HepG2 (cell line): ENCODE results near the gene ARL5C. TPM values are rescaled to one million over a fixed set of nuclear protein-coding genes. Genes with fewer than 3 reads are reported as not detected.

Experiments
- ATAC-seq: fragments of 200-7000 bp; cut with Tn5 transposase; 3 replicates; pipeline ENCODE4 v1.9.1; 2020; ENCODE audit warnings: mild to moderate bottlenecking, moderate library complexity
- BruUV-seq: library from RNA; stranded (reverse); fragments of 400-500 nt; replicated peaks from 2 replicates; lab custom pipeline; 2021; lab: Mats Ljungman, UMichigan
- CTCF ChIA-PET: fragments of 300-600 bp; formaldehyde crosslinking; extraction: SDS; loops from one replicate; lab custom pipeline; 2021; ENCODE audit warnings: low total read pairs, inconsistent platforms, low intra/inter-chr PET ratio; lab: Yijun Ruan, JAX
- POLR2A ChIA-PET: fragments of 350-600 bp; sonication (Branson Sonifier 250); formaldehyde crosslinking; loops from one replicate; lab custom pipeline; 2020; ENCODE audit warnings: antibody characterized with exemption, inconsistent platforms; lab: Yijun Ruan, JAX
- DNase-seq: peaks from one replicate; pipeline ENCODE4 v3.0.0-alpha.2; 2015; ENCODE audit warnings: low spot score
- FAIRE-seq: peaks from 3 replicates; lab custom pipeline; 2011; peaks lifted over from hg19 to GRCh38; lab: Jason Lieb, UNC
- H2AFZ ChIP-seq: one replicate; pipeline ENCODE4 v1.6.1; 2011; ENCODE audit warnings: low read length, inconsistent platforms
- H3K27ac ChIP-seq: fragments of 300-600 bp; 3 replicates; pipeline ENCODE4 v1.8.0; 2011; ENCODE audit warnings: mixed run types, mild to moderate bottlenecking, mixed read lengths, low read length, inconsistent platforms; ENCODE audit not compliant: insufficient read depth; ENCODE audit errors: extremely low read length
- H3K27me3 ChIP-seq, 2 experiments: fragments of 200-600 bp in 1 of 2; 2 replicates in 1 of 2; 3 replicates in 1 of 2; pipeline versions ENCODE4 v1.6.0 to v1.8.0; 2011; ENCODE audit warnings: low read length in 2 of 2, mild to moderate bottlenecking in 2 of 2, moderate library complexity in 2 of 2, inconsistent platforms in 1 of 2; ENCODE audit not compliant: insufficient read depth in 2 of 2, control insufficient read depth in 1 of 2
- H3K36me3 ChIP-seq, 2 experiments: fragments of 200-600 bp in 1 of 2; replicated peaks in 1 of 2; 2 replicates in 1 of 2; 3 replicates in 1 of 2; pipeline versions ENCODE4 v1.5.1 to v1.8.0; 2011; ENCODE audit warnings: low read length in 2 of 2, inconsistent platforms in 1 of 2; ENCODE audit not compliant: insufficient read depth in 2 of 2, control insufficient read depth in 1 of 2
- H3K4me1 ChIP-seq: 2 replicates; pipeline ENCODE4 v1.5.1; 2012; ENCODE audit warnings: low read length, inconsistent platforms; ENCODE audit not compliant: insufficient read depth
- H3K4me2 ChIP-seq: 2 replicates; pipeline ENCODE4 v1.6.0; 2011; ENCODE audit warnings: low read depth, low read length, inconsistent platforms
- H3K4me3 ChIP-seq, 3 experiments: fragments of 200-600 bp in 1 of 3; sonication (generic), shearing (Covaris generic) in 1 of 3; replicated peaks in 1 of 3; 2 replicates each; pipeline ENCODE4 v1.5.1; 2011 to 2016; ENCODE audit warnings: low read length in 3 of 3, inconsistent platforms in 2 of 3, low read depth in 2 of 3, mild to moderate bottlenecking in 2 of 3, control low read depth in 1 of 3, mixed read lengths in 1 of 3; ENCODE audit not compliant: insufficient read depth in 1 of 3
- H3K79me2 ChIP-seq: one replicate; pipeline ENCODE4 v1.6.1; 2011; ENCODE audit warnings: low read length, inconsistent platforms; ENCODE audit not compliant: insufficient read depth
- H3K9ac ChIP-seq: 2 replicates; pipeline ENCODE4 v1.6.0; 2011; ENCODE audit warnings: mild to moderate bottlenecking, low read depth, low read length, inconsistent platforms; ENCODE audit not compliant: insufficient read depth
- H3K9me3 ChIP-seq: 2 replicates; pipeline ENCODE4 v1.5.1; 2012; ENCODE audit warnings: mild to moderate bottlenecking, low read length
- H4K20me1 ChIP-seq: 2 replicates; pipeline ENCODE4 v1.6.0; 2011; ENCODE audit warnings: inconsistent platforms, mild to moderate bottlenecking, low read length, moderate library complexity; ENCODE audit not compliant: insufficient read depth
- BCL3 ChIP-seq: sonication (generic); formaldehyde crosslinking; IDR thresholded peaks from 2 replicates; pipeline ENCODE4 v1.5.1; 2020; ENCODE audit warnings: mild to moderate bottlenecking, missing genetic modification reagents, moderate library complexity
- BRD4 ChIP-seq: sonication (generic); formaldehyde crosslinking; IDR thresholded peaks from 2 replicates; pipeline ENCODE4 v1.4.0; 2020; ENCODE audit warnings: missing genetic modification reagents
- FOXO1 ChIP-seq: sonication (generic); formaldehyde crosslinking; IDR thresholded peaks from 2 replicates; pipeline ENCODE4 v1.4.0; 2020; ENCODE audit warnings: missing genetic modification reagents
- MAFG ChIP-seq: sonication (generic); formaldehyde crosslinking; IDR thresholded peaks from 2 replicates; pipeline ENCODE4 v1.5.1; 2020; ENCODE audit warnings: mild to moderate bottlenecking, missing genetic modification reagents
- MLX ChIP-seq: IDR thresholded peaks from 2 replicates; pipeline ENCODE4 v1.6.1; 2016
- NR1H2 ChIP-seq: sonication (generic); formaldehyde crosslinking; IDR thresholded peaks from 2 replicates; pipeline ENCODE4 v1.8.1; 2022; ENCODE audit warnings: low read depth, missing genetic modification reagents, borderline replicate concordance
- RFX1 ChIP-seq: fragments of 450-650 bp; IDR thresholded peaks from 2 replicates; pipeline ENCODE4 v1.6.1; 2017
- RFXANK ChIP-seq: IDR thresholded peaks from 2 replicates; pipeline ENCODE4 v1.6.1; 2016
- RNF2 ChIP-seq: fragments of 450-650 bp; conservative IDR thresholded peaks from 2 replicates; pipeline ENCODE4 v1.6.1; 2016; ENCODE audit warnings: low read depth
- ZBTB38 ChIP-seq: sonication (generic); formaldehyde crosslinking; IDR thresholded peaks from 2 replicates; pipeline ENCODE4 v1.5.1; 2020; ENCODE audit warnings: mild to moderate bottlenecking, missing genetic modification reagents
- ZFYVE20 ChIP-seq: sonication (generic); formaldehyde crosslinking; IDR thresholded peaks from 2 replicates; pipeline ENCODE4 v1.8.0; 2023; ENCODE audit warnings: low read depth, mild to moderate bottlenecking, moderate library complexity, missing genetic modification reagents, borderline replicate concordance
- ZNF12 ChIP-seq: sonication (generic); formaldehyde crosslinking; IDR thresholded peaks from 2 replicates; pipeline ENCODE4 v1.5.0; 2020; ENCODE audit warnings: missing genetic modification reagents
- ZNF562 ChIP-seq: sonication (generic); formaldehyde crosslinking; IDR thresholded peaks from 2 replicates; pipeline ENCODE4 v1.8.0; 2022; ENCODE audit warnings: missing genetic modification reagents, borderline replicate concordance
- ZNF687 ChIP-seq: sonication (generic); formaldehyde crosslinking; IDR thresholded peaks from 2 replicates; pipeline ENCODE4 v1.5.1; 2020; ENCODE audit warnings: mild to moderate bottlenecking, missing genetic modification reagents, moderate library complexity
- ZNF713 ChIP-seq: sonication (generic); formaldehyde crosslinking; IDR thresholded peaks from 2 replicates; pipeline ENCODE4 v1.4.0; 2020; ENCODE audit warnings: mild to moderate bottlenecking, missing genetic modification reagents
- WGBS: methylation state at CpG from one replicate; pipeline ENCODE4 v1.1.6; 2017; ENCODE audit warnings: low lambda C conversion rate; 5-methylcytosine and 5-hydroxymethylcytosine counted together
- in situ Hi-C: cut with HindIII; loops from 2 replicates; pipeline ENCODE4 v1.10.0; 2017; ENCODE audit warnings: low pct_unique_long_range_greater_than_20kb; ENCODE audit not compliant: extremely low pct_ligation_motif_present
- intact Hi-C: fragments of 100-400 bp; cut with micrococcal nuclease; formaldehyde crosslinking; loops from one replicate; pipeline ENCODE4 v1.10.0; 2022; ENCODE audit not compliant: unreplicated experiment
- polyA plus RNA-seq, 8 experiments: library from polyadenylated mRNA; depleted of rRNA in 3 of 8; stranded (reverse) in 7 of 8; unstranded in 1 of 8; fragments of >200 nt; fragmentation: Illumina TruSeq in 4 of 8; extraction: Trizol in 4 of 8; gene quantifications; 2 replicates each; pipeline versions ENCODE4 v1.2.1 to v1.2.3, GENCODE V29; 2011 to 2016; ENCODE audit warnings: low read depth in 4 of 8, missing spikeins in 1 of 8, mixed read lengths in 1 of 8; ENCODE audit not compliant: insufficient read depth in 1 of 8
- total RNA-seq, 5 experiments: library from RNA; depleted of rRNA; stranded (reverse); fragments of >200 nt; fragmentation: Illumina TruSeq; extraction: Trizol; gene quantifications; 2 replicates each; pipeline ENCODE4 v1.2.3, GENCODE V29; 2016; ENCODE audit warnings: low read depth in 1 of 5

ARL5C gene
- total and polyA plus RNA-seq, 2 of the 13 experiments (the other 11 are each of a cell fraction or from before 2014, with no cell fraction given), result not detected

GRCh38 chr17:39171933-39172332 is 6.0 kb upstream of the ARL5C start:
- H3K79me2 ChIP-seq, result no peaks in the 10 kb centered on the region
- FAIRE-seq, result no peak
- H4K20me1 ChIP-seq, result no peaks in the 10 kb centered on the region; the same call in 1 of the 2 replicates
- ChIA-PET POLR2A (no interaction called here), CTCF (no interaction called here)
- no peak for DNase-seq
- BruUV-seq, result no TSS peak
- no peak for ATAC-seq
- H3K9me3 ChIP-seq, result no peaks in the 10 kb centered on the region
- TF ChIP-seq ZNF562, result no peak
- no peak for TF ChIP-seq RNF2
- TF ChIP-seq ZNF12 (CRISPR knock-in tag), result no peak
- TF ChIP-seq RFXANK (CRISPR knock-in tag), result no peak
- no peak overlapping the region for H3K4me3 ChIP-seq
- WGBS, result 59% methylated on average over 5 of the region's 5 CpGs
- H3K4me2 ChIP-seq, result no peak overlapping the region
- in situ Hi-C loops (loop anchor here (25.0 kb wide), 1 partner anchor 410 kb away; the partner anchor contains the start of gene PSMB3), intact Hi-C loops (no loop called here)
- H3K27me3 ChIP-seq, result peaks cover 0 to 5% of the 10 kb centered on the region in 2 experiments; a peak in 1 of 5 replicates
- no peak overlapping the region for H3K9ac ChIP-seq
- no peaks in the 10 kb centered on the region for H3K4me1 ChIP-seq
- no peaks in the 10 kb centered on the region for H3K36me3 ChIP-seq
- no peak overlapping the region for H3K27ac ChIP-seq
- no peak overlapping the region for H2AFZ ChIP-seq

- Histone ChIP-seq H3K4me3 (no peak overlapping the region), H3K27me3 (peaks cover 4 to 18% of the 10 kb centered on the region in 2 experiments; a peak in 4 of 5 replicates), H3K9ac (no peak overlapping the region), H3K27ac (no peak overlapping the region), H3K36me3 (no peaks in the 10 kb centered on the region), H2AFZ (no peak overlapping the region), H4K20me1 (no peaks in the 10 kb centered on the region; the same call in 1 of the 2 replicates), H3K4me2 (no peak overlapping the region), H3K9me3 (no peaks in the 10 kb centered on the region), H3K4me1 (no peaks in the 10 kb centered on the region), H3K79me2 (no peaks in the 10 kb centered on the region)
- DNase-seq (no peak), ATAC-seq (no peak), FAIRE-seq (no peak)
- BruUV-seq, result no TSS peak
- in situ Hi-C loops, result loop anchor here (25.0 kb wide), 1 partner anchor 408 kb away; the partner anchor contains the start of gene PSMB3
- ChIA-PET POLR2A (no interaction called here), CTCF (no interaction called here)
- WGBS, result 27% methylated on average over 6 of the region's 6 CpGs
- intact Hi-C loops, result no loop called here
- TF ChIP-seq MLX, result no peak
- no peak for TF ChIP-seq ZFYVE20
- TF ChIP-seq ZNF713 (CRISPR knock-in tag), result no peak
- no peak for TF ChIP-seq MAFG (CRISPR knock-in tag)
- TF ChIP-seq ZBTB38, result no peak
- no peak for TF ChIP-seq ZNF687 (CRISPR knock-in tag)
- no peak for TF ChIP-seq NR1H2 (CRISPR knock-in tag)
- no peak for TF ChIP-seq RFX1
- TF ChIP-seq BRD4, result no peak
- TF ChIP-seq FOXO1 (CRISPR knock-in tag), result no peak
- no peak for TF ChIP-seq BCL3 (CRISPR knock-in tag)
These were observed 4.6 kb upstream of the ARL5C start for GRCh38 chr17:39170558-39170957.
